HEK293T (cell line): Measurements from ENCODE around the gene AHI1.

Experiments used
- ARNT ChIP-seq: fragments of 450-650 bp; IDR thresholded peaks from 2 replicates; pipeline ENCODE4 v1.6.1; 2017; ENCODE audit warnings: mild to moderate bottlenecking
- BHLHE40 ChIP-seq: fragments of 450-650 bp; IDR thresholded peaks from 2 replicates; pipeline ENCODE4 v1.6.1; 2016; ENCODE audit warnings: mild to moderate bottlenecking, moderate library complexity, borderline replicate concordance
- CTBP1 ChIP-seq: fragments of 450-650 bp; IDR thresholded peaks from 2 replicates; pipeline ENCODE4 v1.6.1; 2016; ENCODE audit warnings: borderline replicate concordance
- ELF4 ChIP-seq: fragments of 450-650 bp; IDR thresholded peaks from 2 replicates; pipeline ENCODE4 v1.6.1; 2017; ENCODE audit warnings: antibody characterized with exemption
- FOXA1 ChIP-seq: fragments of 450-650 bp; IDR thresholded peaks from 2 replicates; pipeline ENCODE4 v1.6.1; 2016; ENCODE audit warnings: mild to moderate bottlenecking
- FOXK2 ChIP-seq: fragments of 450-650 bp; IDR thresholded peaks from 2 replicates; pipeline ENCODE4 v1.6.1; 2016; ENCODE audit warnings: mild to moderate bottlenecking
- FOXM1 ChIP-seq: fragments of 450-650 bp; IDR thresholded peaks from 2 replicates; pipeline ENCODE4 v1.6.1; 2017; ENCODE audit warnings: mild to moderate bottlenecking, borderline replicate concordance
- PKNOX1 ChIP-seq: fragments of 450-650 bp; IDR thresholded peaks from 2 replicates; pipeline ENCODE4 v1.6.1; 2016
- SP1 ChIP-seq: fragments of 450-650 bp; IDR thresholded peaks from 2 replicates; pipeline ENCODE4 v1.6.1; 2017
- SUZ12 ChIP-seq: fragments of 450-650 bp; IDR thresholded peaks from 2 replicates; pipeline ENCODE4 v1.6.1; 2016; ENCODE audit warnings: mild to moderate bottlenecking

DNA sequence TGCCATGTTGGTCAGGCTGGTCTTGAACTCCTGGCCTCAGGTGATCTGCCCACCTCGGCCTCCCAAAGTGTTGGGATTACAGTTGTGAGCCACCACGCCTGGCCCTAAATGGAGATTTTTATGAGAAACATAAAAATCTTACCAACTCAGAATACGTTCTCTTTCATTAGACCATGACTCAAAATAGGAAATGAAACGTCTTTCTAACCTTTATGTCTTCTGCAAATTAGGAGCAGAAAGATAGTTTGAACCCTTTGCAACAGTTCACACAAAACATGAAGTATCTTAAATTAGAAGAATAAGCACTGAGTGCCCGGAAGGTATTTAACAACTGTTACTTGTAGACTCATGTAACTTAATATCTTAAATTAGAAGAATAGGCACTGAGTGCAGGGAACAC is 48.3 kb downstream of the AHI1 start:
- TF ChIP-seq FOXM1 (no peak), PKNOX1 (no peak), ARNT (no peak), ELF4 (no peak), FOXK2 (no peak), BHLHE40 (no peak), FOXA1 (no peak), SP1 (no peak), SUZ12 (no peak), CTBP1 (no peak)
